Urothelium cell line (cell line): ENCODE results near the gene LMO1.

Source experiments
- DNase-seq: peaks from one replicate; pipeline ENCODE4 v3.0.0; 2011; ENCODE audit warnings: low spot score, mixed read lengths
- FAIRE-seq: peaks from 2 replicates; lab custom pipeline; 2011; peaks lifted over from hg19 to GRCh38; lab: Jason Lieb, UNC

Gene LMO1

GRCh38 chr11:8266246-8267241 is 2.9 kb upstream of the LMO1 start:
- no peak for FAIRE-seq
- DNase-seq, result no peak

GRCh38 chr11:8265681-8266241 is 2.1 kb upstream of the LMO1 start:
- no peak for FAIRE-seq
- DNase-seq, result no peak

GRCh38 chr11:8263109-8263768 is 439 bp downstream of the LMO1 start:
- FAIRE-seq (no peak), DNase-seq (no peak)

DNA sequence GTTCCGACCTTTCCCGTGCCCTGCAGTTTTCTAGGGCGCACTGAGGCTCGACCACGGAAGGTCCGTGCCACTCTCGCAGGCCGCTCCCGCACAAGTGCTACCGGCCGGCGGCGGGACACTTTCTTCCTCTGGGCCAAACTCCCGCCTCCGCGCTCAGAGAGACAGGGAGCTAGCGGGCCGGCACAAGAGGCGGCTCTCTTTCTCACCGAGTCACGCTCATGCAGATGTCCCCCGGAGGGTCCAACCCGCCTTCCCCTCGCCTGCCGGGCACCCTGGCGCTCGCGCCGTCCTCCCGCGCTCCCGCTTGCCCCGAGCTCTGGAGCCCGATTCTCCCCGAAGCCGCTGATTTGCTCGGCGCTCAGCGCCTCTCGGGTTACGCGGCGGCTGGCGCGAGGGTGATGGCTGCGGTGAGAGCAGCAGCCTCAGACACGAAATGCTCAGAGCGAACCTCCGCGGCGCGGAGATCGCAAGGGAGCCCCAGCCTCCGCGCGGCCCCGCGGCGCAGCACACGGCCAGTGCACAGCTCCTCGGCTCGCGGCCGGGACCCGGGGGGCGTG is 1.0 kb downstream of the LMO1 start:
- no peak for DNase-seq
- FAIRE-seq, result no peak

GRCh38 chr11:8261921-8262551 is 1.6 kb downstream of the LMO1 start:
- FAIRE-seq (no peak), DNase-seq (no peak)

DNA sequence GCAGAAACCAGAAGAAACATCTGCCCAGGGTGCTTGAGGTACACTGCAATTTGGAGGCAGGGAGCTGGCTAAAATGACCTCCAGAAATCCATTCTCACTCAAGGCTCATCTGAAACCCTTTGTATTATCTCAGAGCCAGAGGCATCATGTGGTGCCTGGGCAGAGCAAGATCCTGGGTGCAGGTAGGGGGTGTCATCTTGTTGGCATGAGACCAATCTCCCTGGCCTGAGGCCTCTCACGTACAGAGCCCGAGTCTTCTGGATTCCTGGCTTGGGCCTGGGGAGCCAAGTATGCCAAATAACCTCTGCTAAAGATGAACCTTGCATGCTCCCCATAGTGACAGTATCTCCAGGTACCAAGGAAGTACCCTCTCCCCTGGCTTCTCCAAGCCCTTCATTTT is 2.4 kb downstream of the LMO1 start:
- FAIRE-seq (no peak), DNase-seq (no peak)

GRCh38 chr11:8260202-8260966 is 3.3 kb downstream of the LMO1 start:
- DNase-seq (no peak), FAIRE-seq (no peak)

DNA sequence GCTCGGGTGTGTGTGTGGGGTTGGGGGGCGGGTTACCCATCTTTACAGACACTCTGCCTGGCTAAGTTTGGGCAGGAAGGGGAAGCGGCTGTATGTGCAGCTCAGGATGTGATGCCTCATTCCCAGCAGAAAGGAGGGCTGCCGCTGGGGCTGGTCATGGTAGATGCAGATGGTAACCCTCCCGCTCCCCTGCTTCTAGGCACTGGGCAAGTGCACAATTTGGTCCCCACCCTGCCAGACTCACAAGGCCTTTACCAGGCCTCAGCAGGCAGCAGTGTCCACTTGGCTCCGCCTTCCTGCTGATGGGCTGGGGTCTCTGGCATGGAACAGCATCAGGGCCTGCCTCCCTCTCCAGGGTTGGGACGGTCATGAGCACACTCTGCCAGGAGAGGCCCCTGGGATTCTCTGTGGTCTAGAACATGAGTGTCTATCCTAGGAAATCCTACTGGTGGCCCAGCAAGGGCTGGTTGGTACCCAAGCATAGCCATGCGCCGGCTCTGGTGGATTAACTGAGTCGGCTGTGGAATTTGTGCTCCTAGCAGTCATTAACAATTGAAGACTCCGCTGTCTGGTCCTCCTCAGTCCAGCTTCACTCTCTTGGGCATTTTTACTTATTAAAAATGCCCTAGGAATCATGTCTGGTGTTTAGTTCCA is 4.2 kb downstream of the LMO1 start:
- FAIRE-seq (no peak), DNase-seq (no peak)

DNA sequence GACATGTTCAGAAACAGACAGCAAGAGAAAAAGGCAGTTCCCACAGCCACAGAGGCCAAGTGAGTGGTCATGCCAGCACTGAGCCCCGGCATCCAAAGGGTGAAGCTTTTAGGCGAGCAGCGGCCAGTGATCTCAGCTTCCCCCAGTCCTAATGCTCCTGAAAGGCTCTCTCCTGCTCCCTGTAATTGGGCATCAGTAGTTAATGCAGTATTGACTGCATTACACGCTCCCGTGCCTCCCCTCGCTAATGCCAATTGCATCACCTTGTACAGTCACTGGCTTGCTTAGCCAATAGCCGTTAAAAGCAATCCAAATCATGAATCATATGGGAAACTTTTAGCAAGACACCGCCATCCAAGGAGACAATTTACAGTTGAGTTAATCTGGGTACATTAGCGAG is 4.9 kb downstream of the LMO1 start:
- DNase-seq, result no peak
- no peak for FAIRE-seq

GRCh38 chr11:8258289-8258688 is 5.4 kb downstream of the LMO1 start:
- FAIRE-seq (peak; percentile 35), DNase-seq (no peak)

- FAIRE-seq, result no peak
- no peak for DNase-seq
These were observed 6.5 kb downstream of the LMO1 start for GRCh38 chr11:8257003-8257664.

GRCh38 chr11:8256271-8257002 is 7.2 kb downstream of the LMO1 start:
- DNase-seq (no peak), FAIRE-seq (no peak)

- DNase-seq (no peak), FAIRE-seq (no peak)
These were observed 10.1 kb downstream of the LMO1 start for GRCh38 chr11:8253566-8253965.

- no peak for DNase-seq
- no peak for FAIRE-seq
These were observed 10.7 kb downstream of the LMO1 start for GRCh38 chr11:8252946-8253345.

GRCh38 chr11:8252388-8252787 is 11.3 kb downstream of the LMO1 start:
- FAIRE-seq (no peak), DNase-seq (no peak)

- DNase-seq, result no peak
- peak; percentile 80 for FAIRE-seq
These were observed 11.9 kb downstream of the LMO1 start for GRCh38 chr11:8251616-8252295.

GRCh38 chr11:8250981-8251615 is 12.6 kb downstream of the LMO1 start:
- no peak for FAIRE-seq
- DNase-seq, result no peak

GRCh38 chr11:8250434-8250833 is 13.2 kb downstream of the LMO1 start:
- FAIRE-seq (no peak), DNase-seq (no peak)
